OCI-LY7 (cell line): Measurements from ENCODE around the gene AK5. TPM values are rescaled to one million over a fixed set of nuclear protein-coding genes. Genes with fewer than 3 reads are reported as not detected.

ENCODE experiments used
- BruUV-seq: library from RNA; stranded (reverse); fragments of 400-500 nt; replicated peaks from 2 replicates; lab custom pipeline; 2021; lab: Mats Ljungman, UMichigan
- CTCF ChIA-PET: fragments of 300-600 bp; sonication (Branson Sonifier 250); formaldehyde crosslinking; loops from one replicate; lab custom pipeline; 2022; ENCODE audit warnings: antibody characterized with exemption; ENCODE audit not compliant: unreplicated experiment; lab: Charles Lee
- POLR2A ChIA-PET: fragments of 300-600 bp; sonication (Branson Sonifier 250); formaldehyde crosslinking; loops from one replicate; lab custom pipeline; 2022; ENCODE audit warnings: antibody characterized with exemption; lab: Charles Lee
- DNase-seq: peaks from one replicate; pipeline ENCODE4 v3.0.0-alpha.2; 2015; ENCODE audit warnings: low spot score
- H2AFZ ChIP-seq: fragments of 200-600 bp; sonication (generic), shearing (Covaris generic); 2 replicates; pipeline ENCODE4 v1.6.1; 2014; ENCODE audit warnings: mild to moderate bottlenecking, antibody characterized with exemption, low read length, moderate library complexity
- H3K27ac ChIP-seq: fragments of 200-600 bp; sonication (generic); 2 replicates; pipeline ENCODE4 v1.5.1; 2014; ENCODE audit warnings: mixed run types, low read depth, mild to moderate bottlenecking, moderate library complexity, low read length, inconsistent platforms; ENCODE audit not compliant: poor library complexity, severe bottlenecking
- H3K36me3 ChIP-seq: fragments of 200-600 bp; sonication (generic); 2 replicates; pipeline ENCODE4 v1.6.1; 2014; ENCODE audit warnings: mild to moderate bottlenecking, antibody characterized with exemption, low read length, moderate library complexity, mixed read lengths; ENCODE audit not compliant: insufficient read depth
- H3K4me1 ChIP-seq: fragments of 200-600 bp; sonication (generic); 2 replicates; pipeline ENCODE4 v1.5.1; 2014; ENCODE audit warnings: mild to moderate bottlenecking, low read length; ENCODE audit not compliant: insufficient read depth, poor library complexity, severe bottlenecking
- H3K4me2 ChIP-seq: fragments of 200-600 bp; sonication (generic); 2 replicates; pipeline ENCODE4 v1.6.1; 2014; ENCODE audit warnings: mild to moderate bottlenecking, low read length
- H3K4me3 ChIP-seq: fragments of 200-600 bp; sonication (generic); 2 replicates; pipeline ENCODE4 v1.5.1; 2014; ENCODE audit warnings: mild to moderate bottlenecking, low read depth, low read length; ENCODE audit not compliant: poor library complexity, severe bottlenecking
- H3K79me2 ChIP-seq: fragments of 200-600 bp; sonication (generic); 2 replicates; pipeline ENCODE4 v1.6.1; 2016; ENCODE audit warnings: low read depth, mild to moderate bottlenecking, low read length, moderate library complexity, mixed read lengths; ENCODE audit not compliant: insufficient read depth
- H3K9me2 ChIP-seq: fragments of 200-600 bp; sonication (generic); 2 replicates; pipeline ENCODE4 v1.6.1; 2016; ENCODE audit warnings: mild to moderate bottlenecking, low read length, mixed read lengths; ENCODE audit not compliant: insufficient read depth
- H3K9me3 ChIP-seq: fragments of 200-600 bp; sonication (generic); 2 replicates; pipeline ENCODE4 v1.6.1; 2014; ENCODE audit warnings: mild to moderate bottlenecking, mixed run types, low read length, mixed read lengths
- H4K20me1 ChIP-seq: fragments of 200-600 bp; sonication (generic); 2 replicates; pipeline ENCODE4 v1.6.1; 2014; ENCODE audit warnings: mild to moderate bottlenecking, antibody characterized with exemption, low read length, moderate library complexity, mixed read lengths; ENCODE audit not compliant: insufficient read depth
- EZH2phosphoT487 ChIP-seq: fragments of 200-600 bp; sonication (generic); IDR thresholded peaks from 2 replicates; pipeline ENCODE4 v1.6.1; 2018; ENCODE audit warnings: low read depth, borderline replicate concordance, mild to moderate bottlenecking, mixed run types, antibody characterized with exemption, low read length, moderate library complexity, mixed read lengths
- intact Hi-C: fragments of 100-400 bp; cut with micrococcal nuclease; formaldehyde crosslinking; loops from one replicate; pipeline ENCODE4 v1.10.0; 2022; ENCODE audit not compliant: unreplicated experiment
- total RNA-seq, 2 experiments: library from RNA; depleted of rRNA in 1 of 2; stranded (reverse); fragments of >200 nt in 1 of 2; shearing (Covaris generic) in 1 of 2; gene quantifications; 2 replicates each; pipeline ENCODE4 v1.2.3, GENCODE V29; 2014 to 2022
- TF ChIP-seq, protein P1 (sequence below): fragments of 200-600 bp; sonication (generic); conservative IDR thresholded peaks from 2 replicates; pipeline ENCODE4 v1.5.1; 2014; ENCODE audit warnings: mild to moderate bottlenecking, antibody characterized with exemption, low read length, moderate library complexity, mixed read lengths

AK5 gene
- total RNA-seq, 2 experiments from 2014 or later: not detected

DNA sequence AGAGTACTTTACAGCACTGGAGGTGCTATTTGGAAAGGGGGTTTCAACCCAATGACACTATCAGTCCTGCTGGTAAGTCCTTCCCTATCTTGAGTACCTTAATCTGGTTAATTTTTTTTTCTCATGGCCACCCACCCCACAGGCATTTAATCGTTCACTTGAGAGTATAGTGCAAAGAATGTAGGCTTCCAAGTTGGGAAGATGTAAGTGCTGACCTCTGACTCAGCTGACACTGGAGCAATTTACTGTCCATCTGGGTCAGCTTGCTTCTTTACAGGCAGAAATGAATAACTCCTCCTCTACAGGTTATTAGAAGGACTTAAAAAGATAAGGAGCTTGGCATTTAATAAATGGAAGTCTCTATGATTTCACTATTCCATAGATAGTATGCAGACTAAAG, 89.6 kb downstream of the AK5 start:
- no peaks in the 10 kb centered on the region for H3K9me2 ChIP-seq
- no peaks in the 10 kb centered on the region for H3K36me3 ChIP-seq
- no peak overlapping the region for H2AFZ ChIP-seq
- H3K4me3 ChIP-seq: no peak overlapping the region
- no peaks in the 10 kb centered on the region for H3K9me3 ChIP-seq
- DNase-seq: no peak
- no peak overlapping the region for H3K4me2 ChIP-seq
- ChIA-PET POLR2A (no interaction called here), CTCF (no interaction called here)
- H4K20me1 ChIP-seq: no peaks in the 10 kb centered on the region
- no peak overlapping the region for H3K27ac ChIP-seq
- intact Hi-C loops: no loop called here
- TF ChIP-seq, protein P1, sequence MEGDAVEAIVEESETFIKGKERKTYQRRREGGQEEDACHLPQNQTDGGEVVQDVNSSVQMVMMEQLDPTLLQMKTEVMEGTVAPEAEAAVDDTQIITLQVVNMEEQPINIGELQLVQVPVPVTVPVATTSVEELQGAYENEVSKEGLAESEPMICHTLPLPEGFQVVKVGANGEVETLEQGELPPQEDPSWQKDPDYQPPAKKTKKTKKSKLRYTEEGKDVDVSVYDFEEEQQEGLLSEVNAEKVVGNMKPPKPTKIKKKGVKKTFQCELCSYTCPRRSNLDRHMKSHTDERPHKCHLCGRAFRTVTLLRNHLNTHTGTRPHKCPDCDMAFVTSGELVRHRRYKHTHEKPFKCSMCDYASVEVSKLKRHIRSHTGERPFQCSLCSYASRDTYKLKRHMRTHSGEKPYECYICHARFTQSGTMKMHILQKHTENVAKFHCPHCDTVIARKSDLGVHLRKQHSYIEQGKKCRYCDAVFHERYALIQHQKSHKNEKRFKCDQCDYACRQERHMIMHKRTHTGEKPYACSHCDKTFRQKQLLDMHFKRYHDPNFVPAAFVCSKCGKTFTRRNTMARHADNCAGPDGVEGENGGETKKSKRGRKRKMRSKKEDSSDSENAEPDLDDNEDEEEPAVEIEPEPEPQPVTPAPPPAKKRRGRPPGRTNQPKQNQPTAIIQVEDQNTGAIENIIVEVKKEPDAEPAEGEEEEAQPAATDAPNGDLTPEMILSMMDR: no peak
- TF ChIP-seq EZH2phosphoT487: no peak
- H3K79me2 ChIP-seq: no peaks in the 10 kb centered on the region
- H3K4me1 ChIP-seq: no peaks in the 10 kb centered on the region
- BruUV-seq: no TSS peak

DNA sequence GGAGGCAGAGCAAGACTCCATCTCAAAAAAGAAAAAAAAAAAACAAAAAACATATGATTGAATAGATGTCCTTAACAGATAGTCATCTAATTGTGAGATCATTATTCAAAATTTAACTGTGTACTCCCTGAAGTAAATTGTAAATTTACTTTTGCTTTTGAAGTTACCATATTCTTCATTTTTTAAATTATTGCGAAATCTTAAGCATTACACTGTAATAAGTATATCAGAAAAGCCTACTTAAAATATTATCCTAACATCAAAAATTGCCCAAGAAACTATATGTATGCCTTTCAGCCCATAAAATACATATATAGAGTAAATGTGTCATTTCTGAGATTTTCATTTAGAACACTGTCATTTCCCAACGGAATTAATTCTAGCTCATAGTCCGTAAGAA, 91.9 kb downstream of the AK5 start:
- H3K4me1 ChIP-seq: no peaks in the 10 kb centered on the region
- H3K36me3 ChIP-seq: no peaks in the 10 kb centered on the region
- TF ChIP-seq, protein P1: no peak
- no peaks in the 10 kb centered on the region for H3K9me2 ChIP-seq
- ChIA-PET POLR2A (no interaction called here), CTCF (no interaction called here)
- no peak for DNase-seq
- intact Hi-C loops: no loop called here
- H4K20me1 ChIP-seq: no peaks in the 10 kb centered on the region
- BruUV-seq: no TSS peak
- H3K9me3 ChIP-seq: no peaks in the 10 kb centered on the region
- H3K79me2 ChIP-seq: no peaks in the 10 kb centered on the region
- no peak overlapping the region for H3K4me3 ChIP-seq
- H3K27ac ChIP-seq: no peak overlapping the region
- H3K4me2 ChIP-seq: no peak overlapping the region
- no peak overlapping the region for H2AFZ ChIP-seq

DNA sequence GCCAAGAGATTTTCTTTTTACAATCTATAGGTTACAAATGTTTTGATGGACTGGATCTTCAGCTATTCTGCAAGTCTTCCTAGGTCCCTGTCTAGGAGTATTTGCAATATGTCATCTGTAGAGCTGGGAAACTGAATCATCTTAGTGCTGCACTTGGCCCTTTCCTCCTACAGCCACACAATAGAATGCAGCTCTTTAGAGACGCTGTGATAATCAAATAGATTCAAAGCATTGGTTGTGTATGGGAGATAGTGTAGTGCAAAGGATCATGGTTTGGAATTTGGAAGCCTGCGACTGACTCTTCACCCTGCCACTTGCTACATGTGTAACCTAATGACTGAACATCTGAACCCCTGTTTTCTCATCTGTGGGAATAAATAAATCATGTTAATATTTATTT, 93.7 kb downstream of the AK5 start:
- Histone ChIP-seq H3K4me3 (no peak overlapping the region), H3K9me2 (no peaks in the 10 kb centered on the region), H3K4me1 (no peaks in the 10 kb centered on the region), H4K20me1 (no peaks in the 10 kb centered on the region), H3K36me3 (no peaks in the 10 kb centered on the region), H3K27ac (no peak overlapping the region), H2AFZ (no peak overlapping the region), H3K79me2 (no peaks in the 10 kb centered on the region), H3K4me2 (no peak overlapping the region), H3K9me3 (no peaks in the 10 kb centered on the region)
- no peak for DNase-seq
- CTCF ChIA-PET: no interaction called here
- TF ChIP-seq, protein P1: no peak
- no peak for TF ChIP-seq EZH2phosphoT487
- POLR2A ChIA-PET: interaction anchor here (0.8 kb wide), 1 partner anchor 10 kb away, joined by 3 read pairs; no protein-coding TSS in a partner anchor
- BruUV-seq: no TSS peak
- intact Hi-C loops: no loop called here
